Upper lobe of left lung (tissue), 6 donors: ENCODE data around the gene WDR47. TPM values are rescaled to one million over a fixed set of nuclear protein-coding genes. Genes with fewer than 3 reads are reported as not detected.

Experiments used
- ATAC-seq, 2 donors: fragments of 200-7000 bp; cut with Tn5 transposase; one replicate each; pipeline ENCODE4 v1.9.1; 2022; ENCODE audit warnings: mild to moderate bottlenecking in 2 of 2, moderate library complexity in 2 of 2; ENCODE audit not compliant: low FRiP score in 2 of 2
- DNase-seq, 2 donors: peaks; one replicate each; pipeline ENCODE4 v3.0.0-alpha.2; 2019 to 2020
- H3K27ac ChIP-seq, 4 donors: fragments of 200-600 bp; sonication (generic); one replicate each; pipeline ENCODE4 v1.5.1; 2016 to 2019
- H3K27me3 ChIP-seq, 4 donors: fragments of 200-600 bp; sonication (generic); one replicate each; pipeline ENCODE4 v1.5.1; 2017 to 2019
- H3K36me3 ChIP-seq, 4 donors: fragments of 200-600 bp; sonication (generic); one replicate each; pipeline ENCODE4 v1.5.1; 2016 to 2019
- H3K4me1 ChIP-seq, 4 donors: fragments of 200-600 bp; sonication (generic); one replicate each; pipeline ENCODE4 v1.5.1; 2018 to 2019
- H3K4me3 ChIP-seq, 4 donors: fragments of 200-600 bp; sonication (generic); one replicate each; pipeline ENCODE4 v1.5.1; 2017 to 2019; ENCODE audit warnings: mild to moderate bottlenecking in 2 of 4, moderate library complexity in 1 of 4
- H3K9me3 ChIP-seq, 4 donors: fragments of 200-600 bp; sonication (generic); one replicate each; pipeline ENCODE4 v1.5.1; 2018 to 2019
- EP300 ChIP-seq, 4 donors: sonication (generic); formaldehyde crosslinking; IDR thresholded peaks; one replicate each; pipeline ENCODE4 v1.5.1; 2017; ENCODE audit warnings: antibody characterized with exemption in 4 of 4, control low read depth in 2 of 4
- POLR2A ChIP-seq, 4 donors: fragments of 450-650 bp; IDR thresholded peaks; one replicate each; pipeline ENCODE4 v1.5.1; 2016 to 2017; ENCODE audit warnings: antibody characterized with exemption in 4 of 4, mild to moderate bottlenecking in 2 of 4
- POLR2AphosphoS5 ChIP-seq, 2 donors: sonication (generic); formaldehyde crosslinking; IDR thresholded peaks; one replicate each; pipeline ENCODE4 v1.5.1; 2017; ENCODE audit warnings: antibody characterized with exemption in 2 of 2
- whole genome bisulfite sequencing, 2 donors: methylation state at CpG; one replicate each; pipeline ENCODE4 v1.1.5; 2017 to 2018; 5-methylcytosine and 5-hydroxymethylcytosine counted together
- total RNA-seq, 6 donors: library from RNA; depleted of rRNA in 4 of 6; stranded (reverse); fragments of >200 nt in 4 of 6; gene quantifications; one replicate each; pipeline versions ENCODE4 v1.1.0 to v1.2.1, GENCODE V29; 2016 to 2021
- TF ChIP-seq, protein P1 (sequence below), 6 experiments: fragments of 450-650 bp in 4 of 6; fragments of 200-600 bp in 2 of 6; sonication (generic) in 2 of 6; IDR thresholded peaks; one replicate each; pipeline ENCODE4 v1.5.1; 2016 to 2019; ENCODE audit warnings: antibody characterized with exemption in 6 of 6
- donor health status: DM: no; HTN: no; CAD: no; lungs with moderate emphysema.
- donor health status: DM: no; HTN: yes; CAD: no; lungs with severe emphysema.

WDR47 gene
- total RNA-seq, 6 donors from 2014 or later: 5.2 to 21.0 (median 13.9) TPM

DNA sequence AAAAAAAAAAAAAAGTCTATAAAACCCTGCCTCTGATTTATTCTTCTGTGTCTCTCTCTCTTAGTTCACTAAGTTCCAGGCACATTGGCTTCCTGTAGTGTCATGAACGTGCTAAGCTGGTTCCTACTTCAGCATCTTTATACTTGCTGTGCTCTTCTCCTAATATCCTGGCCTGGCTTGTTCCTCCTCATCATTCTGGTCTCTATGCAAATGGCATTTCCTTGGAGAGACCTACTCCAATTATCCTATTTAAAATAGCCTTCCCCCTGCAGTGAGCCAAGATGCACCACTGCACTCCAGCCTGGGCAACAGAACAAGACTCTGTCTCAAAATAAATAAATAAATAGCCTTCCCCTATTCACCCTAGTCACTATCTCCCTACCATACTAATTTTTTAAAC is 69.0 kb downstream of the WDR47 start:
- TF ChIP-seq, protein P1, sequence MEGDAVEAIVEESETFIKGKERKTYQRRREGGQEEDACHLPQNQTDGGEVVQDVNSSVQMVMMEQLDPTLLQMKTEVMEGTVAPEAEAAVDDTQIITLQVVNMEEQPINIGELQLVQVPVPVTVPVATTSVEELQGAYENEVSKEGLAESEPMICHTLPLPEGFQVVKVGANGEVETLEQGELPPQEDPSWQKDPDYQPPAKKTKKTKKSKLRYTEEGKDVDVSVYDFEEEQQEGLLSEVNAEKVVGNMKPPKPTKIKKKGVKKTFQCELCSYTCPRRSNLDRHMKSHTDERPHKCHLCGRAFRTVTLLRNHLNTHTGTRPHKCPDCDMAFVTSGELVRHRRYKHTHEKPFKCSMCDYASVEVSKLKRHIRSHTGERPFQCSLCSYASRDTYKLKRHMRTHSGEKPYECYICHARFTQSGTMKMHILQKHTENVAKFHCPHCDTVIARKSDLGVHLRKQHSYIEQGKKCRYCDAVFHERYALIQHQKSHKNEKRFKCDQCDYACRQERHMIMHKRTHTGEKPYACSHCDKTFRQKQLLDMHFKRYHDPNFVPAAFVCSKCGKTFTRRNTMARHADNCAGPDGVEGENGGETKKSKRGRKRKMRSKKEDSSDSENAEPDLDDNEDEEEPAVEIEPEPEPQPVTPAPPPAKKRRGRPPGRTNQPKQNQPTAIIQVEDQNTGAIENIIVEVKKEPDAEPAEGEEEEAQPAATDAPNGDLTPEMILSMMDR (IDR thresholded peaks at IDR 0.05): no peak
- TF ChIP-seq POLR2A (IDR thresholded peaks at IDR 0.05): no peak
- TF ChIP-seq POLR2AphosphoS5 (IDR thresholded peaks at IDR 0.05): no peak
- no peak for TF ChIP-seq EP300 (IDR thresholded peaks at IDR 0.05)
- 94 to 96% methylated on average over 1 of the region's 1 CpG for WGBS, 2 donors
- Histone ChIP-seq H3K4me3 (no peak overlapping the region), H3K9me3 (no peaks in the 10 kb centered on the region), H3K27me3 (no peaks in the 10 kb centered on the region), H3K27ac (no peak overlapping the region), H3K36me3 (peaks cover 0 to 58% (median 20%) of the 10 kb centered on the region in 4 donors), H3K4me1 (no peaks in the 10 kb centered on the region)
- ATAC-seq (no peak), DNase-seq (no peak)

DNA sequence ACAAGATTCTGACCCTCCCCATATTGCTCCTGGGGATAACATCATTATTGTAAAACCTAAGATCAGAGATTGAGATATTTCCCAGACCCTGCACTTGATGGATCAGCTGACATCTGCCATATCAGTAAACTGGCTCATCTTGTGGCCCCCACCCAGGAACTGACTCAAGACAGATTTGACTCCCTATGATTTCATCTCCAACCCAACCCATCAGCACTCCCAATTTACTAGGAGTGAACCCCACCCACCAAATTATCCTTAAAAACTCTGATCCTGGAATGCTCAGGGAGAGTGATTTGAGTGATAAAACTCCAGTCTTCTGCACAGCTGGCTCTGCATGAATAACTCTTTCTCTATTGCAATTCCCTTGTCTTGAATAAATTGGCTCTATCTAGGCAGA is 72.6 kb downstream of the WDR47 start:
- H3K9me3 ChIP-seq: no peaks in the 10 kb centered on the region
- no peaks in the 10 kb centered on the region for H3K27me3 ChIP-seq
- H3K36me3 ChIP-seq: peaks cover 0 to 29% (median 11%) of the 10 kb centered on the region in 4 donors
- ATAC-seq: peak in 1 of 2 donors; percentile 58
- TF ChIP-seq EP300 (IDR thresholded peaks at IDR 0.05) (no peak), POLR2A (IDR thresholded peaks at IDR 0.05) (no peak), POLR2AphosphoS5 (IDR thresholded peaks at IDR 0.05) (no peak)
- TF ChIP-seq, protein P1 (IDR thresholded peaks at IDR 0.05): no peak
- no peak overlapping the region for H3K4me3 ChIP-seq
- DNase-seq: no peak
- H3K4me1 ChIP-seq: peaks cover 0 to under 1% (median under 1%) of the 10 kb centered on the region in 4 donors
- no peak overlapping the region for H3K27ac ChIP-seq

DNA sequence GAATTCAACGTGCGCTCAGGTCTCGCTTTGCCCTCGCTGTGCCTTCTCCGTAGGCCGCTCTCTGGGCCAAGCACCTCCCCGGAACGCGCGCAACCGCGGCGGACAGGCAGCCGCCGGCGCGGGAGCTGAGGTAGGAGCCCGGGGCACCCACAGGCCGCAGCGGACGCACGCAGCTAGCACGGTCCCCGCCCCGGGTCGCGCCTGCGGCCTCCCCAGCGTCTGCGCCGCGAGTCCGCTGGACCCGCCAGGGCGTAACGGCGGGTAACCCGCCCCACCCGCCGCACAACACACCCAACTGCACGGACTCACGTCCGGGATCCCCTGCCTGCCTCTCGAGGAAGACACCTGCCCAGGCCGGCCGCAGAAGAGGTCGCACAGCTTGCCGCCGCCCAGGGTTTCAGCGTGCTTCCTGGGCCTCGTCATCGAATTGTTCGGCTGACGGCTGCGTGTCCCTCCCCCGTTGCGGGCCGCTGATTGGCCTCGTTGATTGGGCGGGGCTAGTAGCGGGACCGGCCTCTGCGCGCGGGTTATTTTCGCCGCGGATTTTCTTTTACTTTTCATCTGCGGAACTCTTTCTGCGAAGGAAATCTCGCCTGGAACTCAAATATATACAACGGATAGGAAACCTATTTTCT is 78.7 kb downstream of the WDR47 start, which contains the start of gene CLCC1:
Gene CLCC1, minus strand, starts transcription at position 433 of the 635 bp plus-strand sequence. CDS start 13,047 bp downstream, outside the sequence.
- Histone ChIP-seq H3K4me3 (peak within 1 kb of the TSS; percentile 70 to 93 (median 83)), H3K27me3 (no peaks in the 10 kb centered on the region), H3K9me3 (no peaks in the 10 kb centered on the region), H3K4me1 (peaks cover 13 to 36% (median 19%) of the 10 kb centered on the region in 4 donors), H3K36me3 (peaks cover 0 to 14% (median 0%) of the 10 kb centered on the region in 4 donors), H3K27ac (peak within 1 kb of the TSS; percentile 94 to 98 (median 95))
- TF ChIP-seq EP300 (IDR thresholded peaks at IDR 0.05) (peak in 1 of 4 donors; percentile 10), POLR2AphosphoS5 (IDR thresholded peaks at IDR 0.05) (peak; percentile 82 to 95), POLR2A (IDR thresholded peaks at IDR 0.05) (peak in 3 of 4 donors; percentile 82 to 94 (median 93))
- TF ChIP-seq, protein P1 (IDR thresholded peaks at IDR 0.05): peak in 2 of 6 experiments; percentile 17 to 37
- peak; percentile 97 to 99 for ATAC-seq
- 0% methylated on average over 25 to 59 of the region's 72 CpGs for WGBS, 2 donors
- peak; percentile 96 to 97 for DNase-seq

DNA sequence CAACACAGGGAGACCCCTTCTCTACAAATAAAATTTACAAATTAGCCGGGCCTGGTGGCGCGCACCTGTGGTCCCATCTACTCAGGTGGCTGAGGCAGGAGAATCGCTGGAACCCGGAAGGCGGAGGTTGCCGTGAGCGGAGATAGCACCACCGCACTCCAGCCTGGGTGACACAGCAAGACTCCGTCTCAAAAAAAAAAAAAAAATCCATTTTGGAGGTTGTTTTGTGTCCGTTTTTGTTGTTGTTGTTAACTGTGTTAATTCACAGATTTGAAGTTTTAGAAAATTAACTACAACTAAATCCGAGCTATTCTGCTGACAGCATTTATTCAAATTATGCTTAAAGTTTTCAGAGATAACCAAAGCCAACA is 79.2 kb downstream of the WDR47 start:
- Histone ChIP-seq H3K27ac (peak overlapping the region; percentile 94 to 98 (median 95)), H3K9me3 (no peaks in the 10 kb centered on the region), H3K4me1 (peaks cover 13 to 36% (median 19%) of the 10 kb centered on the region in 4 donors), H3K4me3 (peak overlapping the region; percentile 70 to 93 (median 83)), H3K27me3 (no peaks in the 10 kb centered on the region), H3K36me3 (peaks cover 0 to 15% (median 0%) of the 10 kb centered on the region in 4 donors)
- no peak for TF ChIP-seq POLR2A (IDR thresholded peaks at IDR 0.05)
- WGBS, 2 donors: 4 to 16% methylated on average over 12 of the region's 12 CpGs
- DNase-seq (peak; percentile 37 to 54), ATAC-seq (peak in 1 of 2 donors; percentile 28)

GRCh38 chr1:108961752-108962486 is 80.0 kb downstream of the WDR47 start:
- no peaks in the 10 kb centered on the region for H3K9me3 ChIP-seq
- peaks cover 0 to 15% (median 0%) of the 10 kb centered on the region in 4 donors for H3K36me3 ChIP-seq
- peak overlapping the region in 3 of 4 donors; percentile 94 to 98 (median 95) for H3K27ac ChIP-seq
- peak overlapping the region; percentile 70 to 93 (median 83) for H3K4me3 ChIP-seq
- DNase-seq (no peak), ATAC-seq (no peak)
- WGBS, 2 donors: 92% methylated on average over 15 of the region's 15 CpGs
- H3K27me3 ChIP-seq: no peaks in the 10 kb centered on the region
- peaks cover 20 to 41% (median 23%) of the 10 kb centered on the region in 4 donors for H3K4me1 ChIP-seq
- TF ChIP-seq POLR2AphosphoS5 (IDR thresholded peaks at IDR 0.05) (no peak), EP300 (IDR thresholded peaks at IDR 0.05) (no peak), POLR2A (IDR thresholded peaks at IDR 0.05) (no peak)
- TF ChIP-seq, protein P1 (IDR thresholded peaks at IDR 0.05): no peak
